Measurements from ENCODE around the gene RPS10.

- TF ChIP-seq SP1 (IDR thresholded peaks at IDR 0.05) (no peak), PKNOX1 (IDR thresholded peaks at IDR 0.05) (no peak), FOXM1 (IDR thresholded peaks at IDR 0.05; ENCODE audit: borderline replicate concordance) (no peak), FOXK2 (IDR thresholded peaks at IDR 0.05) (no peak), ZNF384 (IDR thresholded peaks at IDR 0.05) (peak; percentile 59), TARDBP (IDR thresholded peaks at IDR 0.05) (no peak), BHLHE40 (IDR thresholded peaks at IDR 0.05; ENCODE audit: borderline replicate concordance) (no peak), ARNT (IDR thresholded peaks at IDR 0.05) (no peak), FOXA1 (IDR thresholded peaks at IDR 0.05) (no peak), HDGF (IDR thresholded peaks at IDR 0.05; ENCODE audit: borderline replicate concordance) (no peak), ELF4 (IDR thresholded peaks at IDR 0.05) (no peak), L3MBTL2 (conservative IDR thresholded peaks at IDR 0.05) (no peak), NFRKB (IDR thresholded peaks at IDR 0.05) (no peak)
These were observed 42.7 kb downstream of the RPS10 start for GRCh38 chr6:34383161-34383631.

Measured in HEK293T (cell line).